GM12865 (cell line): ENCODE results near the gene ANKRD31.

Experiments used
- DNase-seq: peaks from one replicate; pipeline ENCODE4 v3.0.0; 2010; ENCODE audit warnings: low read depth
- H3K4me3 ChIP-seq: 2 replicates; pipeline ENCODE4 v1.5.1; 2011; ENCODE audit warnings: mild to moderate bottlenecking, low read depth, low read length, control low read depth
- TF ChIP-seq, protein P1 (sequence below): IDR thresholded peaks from 2 replicates; pipeline ENCODE4 v1.5.1; 2011; ENCODE audit warnings: low read length, control low read depth, low read depth, inconsistent platforms; ENCODE audit not compliant: insufficient read depth; ENCODE audit errors: missing control alignments

The ANKRD31 gene

DNA sequence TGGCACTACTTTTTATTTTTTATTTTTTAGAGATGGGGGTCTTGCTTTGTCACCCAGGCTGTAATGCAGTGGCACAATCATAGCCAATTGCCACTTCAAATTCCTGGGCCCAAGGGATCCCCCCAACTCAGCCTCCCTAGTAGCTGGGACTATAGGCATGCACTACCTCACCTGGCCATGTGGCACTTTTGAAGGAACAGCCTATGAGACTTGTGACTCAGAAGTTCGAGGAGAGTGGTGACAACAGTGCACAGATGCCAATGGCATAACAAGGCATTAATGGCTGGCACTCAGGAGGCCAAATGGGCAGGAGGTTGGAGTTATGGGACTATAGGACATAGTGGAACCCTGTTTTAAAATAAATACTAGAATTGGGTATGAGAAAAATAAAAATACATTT is 33.7 kb downstream of the ANKRD31 start:
- TF ChIP-seq, protein P1, sequence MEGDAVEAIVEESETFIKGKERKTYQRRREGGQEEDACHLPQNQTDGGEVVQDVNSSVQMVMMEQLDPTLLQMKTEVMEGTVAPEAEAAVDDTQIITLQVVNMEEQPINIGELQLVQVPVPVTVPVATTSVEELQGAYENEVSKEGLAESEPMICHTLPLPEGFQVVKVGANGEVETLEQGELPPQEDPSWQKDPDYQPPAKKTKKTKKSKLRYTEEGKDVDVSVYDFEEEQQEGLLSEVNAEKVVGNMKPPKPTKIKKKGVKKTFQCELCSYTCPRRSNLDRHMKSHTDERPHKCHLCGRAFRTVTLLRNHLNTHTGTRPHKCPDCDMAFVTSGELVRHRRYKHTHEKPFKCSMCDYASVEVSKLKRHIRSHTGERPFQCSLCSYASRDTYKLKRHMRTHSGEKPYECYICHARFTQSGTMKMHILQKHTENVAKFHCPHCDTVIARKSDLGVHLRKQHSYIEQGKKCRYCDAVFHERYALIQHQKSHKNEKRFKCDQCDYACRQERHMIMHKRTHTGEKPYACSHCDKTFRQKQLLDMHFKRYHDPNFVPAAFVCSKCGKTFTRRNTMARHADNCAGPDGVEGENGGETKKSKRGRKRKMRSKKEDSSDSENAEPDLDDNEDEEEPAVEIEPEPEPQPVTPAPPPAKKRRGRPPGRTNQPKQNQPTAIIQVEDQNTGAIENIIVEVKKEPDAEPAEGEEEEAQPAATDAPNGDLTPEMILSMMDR, result no peak
- DNase-seq, result no peak
- H3K4me3 ChIP-seq, result no peak overlapping the region

DNA sequence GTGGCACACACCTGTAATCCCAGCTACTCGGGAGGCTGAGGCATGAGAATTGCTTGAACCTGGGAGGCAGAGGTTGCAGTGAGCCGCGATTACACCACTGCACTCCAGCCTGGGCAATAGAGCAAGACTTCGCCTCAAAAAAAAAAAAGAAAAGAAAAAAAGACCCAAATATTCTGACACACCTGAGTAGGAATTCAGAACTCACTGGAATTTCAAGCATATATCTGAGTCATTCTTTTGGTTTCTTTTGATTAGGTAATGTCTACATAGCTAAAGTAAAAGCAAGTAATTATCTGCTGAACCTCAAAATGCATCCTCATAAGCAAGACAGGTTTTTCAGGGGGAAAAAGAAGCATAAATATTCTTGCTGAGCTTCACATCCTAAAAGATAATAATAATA is 35.9 kb downstream of the ANKRD31 start:
- no peak for DNase-seq
- H3K4me3 ChIP-seq, result no peak overlapping the region
- TF ChIP-seq, protein P1, result no peak

DNA sequence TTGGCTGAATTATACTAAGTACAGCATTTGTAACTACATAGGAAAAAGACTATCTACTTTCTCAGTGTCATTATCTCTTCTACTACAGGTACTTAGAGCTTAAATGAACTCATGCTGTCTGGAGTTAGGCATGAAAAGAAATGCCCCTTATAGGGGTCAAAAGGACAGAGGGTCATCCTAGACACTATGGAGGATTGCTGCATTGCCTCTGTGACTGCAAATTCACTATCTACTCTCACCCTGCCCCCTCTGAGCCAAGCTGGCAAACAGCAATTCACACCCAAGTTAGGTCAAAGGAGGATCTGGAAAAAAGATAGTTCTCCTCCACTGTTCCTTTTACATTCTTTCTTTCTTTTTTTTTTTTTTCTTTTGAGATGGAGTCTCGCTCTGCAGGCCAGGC is 36.7 kb downstream of the ANKRD31 start:
- H3K4me3 ChIP-seq, result no peak overlapping the region
- DNase-seq, result no peak
- TF ChIP-seq, protein P1, result no peak

DNA sequence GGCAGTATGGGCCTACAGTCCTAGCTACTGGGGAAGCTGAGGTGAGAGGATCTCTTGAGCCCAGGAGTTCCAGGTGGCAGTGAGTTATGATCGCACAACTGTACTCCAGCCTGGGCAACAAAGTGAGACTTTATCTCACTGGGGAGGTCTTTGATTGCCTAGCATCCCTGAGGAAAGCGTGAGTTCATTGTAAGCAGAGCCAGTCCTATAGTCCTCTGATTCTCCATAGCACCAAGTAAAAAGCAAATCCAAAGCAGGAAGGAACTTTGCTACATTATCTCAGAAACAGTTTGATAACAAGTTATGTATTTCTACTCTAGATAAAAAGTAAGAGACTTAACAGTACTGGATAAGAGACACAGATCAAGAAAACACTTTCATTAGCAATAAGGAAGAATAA is 37.6 kb downstream of the ANKRD31 start:
- TF ChIP-seq, protein P1, result no peak
- no peak overlapping the region for H3K4me3 ChIP-seq
- DNase-seq, result no peak

DNA sequence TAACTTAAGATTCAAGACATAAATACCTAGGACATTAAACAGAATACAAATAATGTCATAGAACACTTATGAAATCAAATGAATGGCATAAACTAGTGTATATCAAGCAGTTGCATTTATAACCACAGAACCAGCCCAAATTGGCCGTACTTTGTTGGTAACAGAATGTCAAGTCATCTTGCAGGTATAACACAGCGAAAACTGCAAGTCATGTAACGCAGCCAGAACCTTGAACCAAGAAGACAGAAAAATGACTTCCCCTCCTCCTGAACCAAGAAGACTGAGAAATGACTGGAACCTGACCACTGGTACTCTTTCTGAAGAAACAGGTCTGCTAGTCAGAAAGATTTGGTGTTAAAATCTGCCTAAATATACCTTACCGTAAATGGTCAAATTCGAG is 38.9 kb downstream of the ANKRD31 start:
- TF ChIP-seq, protein P1, result no peak
- no peak for DNase-seq
- H3K4me3 ChIP-seq, result no peak overlapping the region

DNA sequence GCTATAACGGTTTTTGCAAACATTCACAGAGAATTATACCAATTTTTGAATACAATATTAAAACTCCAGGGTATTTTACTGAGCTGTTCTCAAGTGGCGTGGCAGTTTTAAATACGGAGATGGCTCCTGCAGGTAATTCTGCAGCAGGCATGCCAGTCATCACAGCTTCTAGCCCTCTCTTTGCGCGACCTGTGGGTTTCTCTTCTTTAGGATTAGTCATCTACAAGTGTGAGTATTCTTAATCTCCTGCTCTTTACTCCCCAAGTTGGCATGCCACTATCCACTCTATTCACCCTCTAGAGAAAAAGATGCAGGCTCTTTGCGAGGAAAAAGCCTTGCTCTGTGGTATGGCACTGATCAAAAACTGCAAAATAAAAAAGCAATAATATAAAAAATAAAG is 43.9 kb downstream of the ANKRD31 start:
- H3K4me3 ChIP-seq, result no peak overlapping the region
- no peak for DNase-seq
- TF ChIP-seq, protein P1, result no peak

DNA sequence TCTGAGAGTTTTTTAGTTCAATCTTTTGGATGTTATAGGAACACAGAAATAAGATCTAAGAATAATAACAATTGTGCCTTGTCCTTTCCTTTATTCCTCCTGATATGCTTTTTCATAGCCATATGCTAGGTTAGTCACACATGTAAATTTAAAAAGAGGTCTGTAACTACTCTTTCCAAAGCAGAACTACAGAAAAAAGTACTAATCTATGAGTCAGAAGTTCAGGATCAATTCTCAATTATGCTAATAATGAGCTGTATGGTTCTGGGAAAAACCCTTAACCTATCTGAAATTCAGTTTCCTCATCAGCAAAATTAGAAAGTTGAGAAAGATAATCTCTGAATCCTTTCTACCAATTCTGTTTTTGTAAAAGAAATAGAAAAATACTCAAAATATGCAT is 44.4 kb downstream of the ANKRD31 start:
- TF ChIP-seq, protein P1, result no peak
- no peak overlapping the region for H3K4me3 ChIP-seq
- no peak for DNase-seq
